Heart right ventricle (tissue), 16 donors: ENCODE measurements around the gene HOXB2. TPM values are rescaled to one million over a fixed set of nuclear protein-coding genes. Genes with fewer than 3 reads are reported as not detected.
"Not testable (repeated sequence)": the region's sequence is repeated elsewhere in the genome, so short reads cannot be mapped to it uniquely, and the experiment has no call there.

Source experiments
- ATAC-seq, 8 donors: fragments of 200-7000 bp; cut with Tn5 transposase; one replicate each; pipeline ENCODE4 v1.9.1; 2020; ENCODE audit warnings: mild to moderate bottlenecking in 8 of 8, moderate library complexity in 8 of 8, moderate number of reproducible peaks in 1 of 8
- DNase-seq, 2 donors: peaks; one replicate each; pipeline ENCODE4 v3.0.0-alpha.2; 2020
- H3K27ac ChIP-seq, 10 donors: fragments of 200-600 bp; sonication (generic) in 2 of 10; one replicate each; pipeline versions ENCODE4 v1.5.0 to v1.8.0; 2020 to 2022; ENCODE audit warnings: mild to moderate bottlenecking in 3 of 10
- H3K27me3 ChIP-seq, 7 donors: fragments of 200-600 bp; one replicate each; pipeline ENCODE4 v1.8.0; 2021 to 2022; ENCODE audit warnings: mild to moderate bottlenecking in 2 of 7
- H3K36me3 ChIP-seq, 9 donors: fragments of 200-600 bp; sonication (generic) in 1 of 9; one replicate each; pipeline versions ENCODE4 v1.5.0 to v1.8.0; 2020 to 2022; ENCODE audit warnings: mild to moderate bottlenecking in 2 of 9
- H3K4me1 ChIP-seq, 9 donors: fragments of 200-600 bp; sonication (generic) in 1 of 9; one replicate each; pipeline versions ENCODE4 v1.5.0 to v1.8.0; 2020 to 2022; ENCODE audit warnings: mild to moderate bottlenecking in 4 of 9
- H3K4me3 ChIP-seq, 10 donors: fragments of 200-600 bp; sonication (generic) in 2 of 10; one replicate each; pipeline versions ENCODE4 v1.5.0 to v1.8.0; 2020 to 2022; ENCODE audit warnings: mild to moderate bottlenecking in 7 of 10, moderate library complexity in 2 of 10
- H3K9me3 ChIP-seq, 11 donors: fragments of 200-600 bp in 10 of 11; sonication (generic) in 2 of 11; one replicate each; pipeline versions ENCODE4 v1.5.0 to v1.8.0; 2013 to 2022; ENCODE audit warnings: mild to moderate bottlenecking in 2 of 11, control low read depth in 1 of 11, moderate library complexity in 1 of 11
- CTCF ChIP-seq, 9 donors: fragments of 200-600 bp; sonication (generic) in 2 of 9; IDR thresholded peaks; one replicate each; pipeline versions ENCODE4 v1.5.0 to v1.8.0; 2021 to 2022; ENCODE audit warnings: antibody characterized with exemption in 9 of 9, mild to moderate bottlenecking in 5 of 9, moderate library complexity in 1 of 9
- WGBS, 2 donors: extraction: QIAGEN DNeasy Blood & Tissue Kit; methylation state at CpG; one replicate each; pipeline ENCODE4 v1.1.7; 2013; ENCODE audit warnings: inconsistent platforms in 1 of 2; 5-methylcytosine and 5-hydroxymethylcytosine counted together
- intact Hi-C, 10 donors: fragments of 100-400 bp; cut with DNase I; formaldehyde crosslinking; loops; one replicate each; pipeline versions ENCODE4 v1.11.1 to v1.14.2; 2022
- polyA plus RNA-seq, 2 donors: library from polyadenylated mRNA; stranded (reverse); fragments of 200-250 nt; gene quantifications; one replicate each; pipeline ENCODE4 v1.2.3, GENCODE V29; 2013
- total RNA-seq, 10 donors: library from RNA; stranded (reverse); fragmentation: NEBNext Ultra II Directional in 3 of 10; extraction: Animal tissue kit (Norgen Biotek cat#: 25700) in 3 of 10; gene quantifications; one replicate each; pipeline versions ENCODE4 v1.2.1 to v1.2.4, GENCODE V29; 2021 to 2023
- donor health status: Arrhythmogenic right ventricular cardiomyopathy.
- donor health status: ischemic (EF 13 %, LVEDD 7.1; RV severe dilation, severe dysfunction).
- donor health status: healthy with polysubstance abuse.
- donor health status: DM: no; HTN: yes; CAD: no.
- donor health status: DM: no; HTN: no; CAD: no.
- donor health status: ischemic (EF 25% LVEDD 6.9; RV normal size, moderate dysfunction).
- donor health status: ischemic (EF 25% LVEDD 5.7; RV mildly dilated, moderate dysfunction).
- donor health status: healthy.
- donor health status: DM: yes; HTN: yes; CAD: no.
- donor health status: Ischemic cardiomyopathy.
- donor health status: ischemic (EF 35%, LVEDD 5.7; RV mildly dilated, moderate dysfunction).
- donor health status: nonischemic (EF 11% LVEDD 7.7; RV severe dilation, severe dysfunction).
- donor health status: DM: yes; HTN: yes; CAD: no.
- donor health status: PGD.
- donor health status: ischemic (EF 29% LVEDD 5.4; RV normal size, mild dysfunction).
- donor health status: nonischemic (EF 23%, LVEDD 6.1; RV moderate dilation, normal function).

HOXB2 gene
- total and polyA plus RNA-seq, 12 donors = 0.47 to 7.9 (median 2.2) TPM

- 88 to 91% methylated on average over 7 of the region's 7 CpGs for WGBS, 2 donors
- DNase-seq (no peak), ATAC-seq (no peak)
- intact Hi-C loops = no loop called here
- no peak for TF ChIP-seq CTCF (IDR thresholded peaks at IDR 0.05)
- no peak overlapping the region for H3K4me3 ChIP-seq
- no peak overlapping the region for H3K27ac ChIP-seq
- no peaks in the 10 kb centered on the region for H3K9me3 ChIP-seq
- H3K4me1 ChIP-seq = peaks cover 0 to 3% (median 0%) of the 10 kb centered on the region in 9 donors
- H3K36me3 ChIP-seq = no peaks in the 10 kb centered on the region
- H3K27me3 ChIP-seq = peaks cover 0 to 100% (median 84%) of the 10 kb centered on the region in 7 donors
Measured at GRCh38 chr17:48510761-48511604, 33.9 kb downstream of the HOXB2 start.

- intact Hi-C loops = no loop called here
- 91 to 97% methylated on average over 2 of the region's 2 CpGs for WGBS, 2 donors
- Histone ChIP-seq H3K27ac (no peak overlapping the region), H3K9me3 (no peaks in the 10 kb centered on the region), H3K27me3 (peaks cover 0 to 100% (median 84%) of the 10 kb centered on the region in 7 donors), H3K4me3 (no peak overlapping the region), H3K36me3 (no peaks in the 10 kb centered on the region), H3K4me1 (peaks cover 0 to 3% (median 0%) of the 10 kb centered on the region in 9 donors)
- no peak for ATAC-seq
- no peak for DNase-seq
- TF ChIP-seq CTCF (IDR thresholded peaks at IDR 0.05) = no peak
Measured at GRCh38 chr17:48510381-48510760, 34.5 kb downstream of the HOXB2 start.

GRCh38 chr17:48509708-48510107 is 35.2 kb downstream of the HOXB2 start:
- ATAC-seq, H3K4me1 ChIP-seq, H3K9me3 ChIP-seq, H3K4me3 ChIP-seq, intact Hi-C loops, DNase-seq, H3K27ac ChIP-seq, H3K36me3 ChIP-seq: not testable (repeated sequence)
- H3K27me3 ChIP-seq = peaks cover 0 to 94% (median 83%) of the 10 kb centered on the region in 7 donors
- WGBS, 2 donors = 95 to 96% methylated on average over 7 of the region's 7 CpGs

GRCh38 chr17:48506246-48506645 is 38.7 kb downstream of the HOXB2 start:
- DNase-seq = no peak
- peaks cover 0 to 94% (median 83%) of the 10 kb centered on the region in 7 donors for H3K27me3 ChIP-seq
- TF ChIP-seq CTCF (IDR thresholded peaks at IDR 0.05) = no peak

GRCh38 chr17:48505788-48506187 is 39.1 kb downstream of the HOXB2 start:
- Histone ChIP-seq H3K27ac (no peak overlapping the region), H3K4me1 (peaks cover 0 to 3% (median 0%) of the 10 kb centered on the region in 9 donors), H3K9me3 (no peaks in the 10 kb centered on the region), H3K27me3 (peaks cover 0 to 94% (median 83%) of the 10 kb centered on the region in 7 donors), H3K4me3 (no peak overlapping the region), H3K36me3 (no peaks in the 10 kb centered on the region)
- WGBS, 2 donors = 44 to 60% methylated on average over 1 of the region's 1 CpG
- TF ChIP-seq CTCF (IDR thresholded peaks at IDR 0.05) = no peak
- no peak for DNase-seq
- peak in 1 of 8 donors; percentile 63 for ATAC-seq
- intact Hi-C loops = no loop called here

More at GRCh38 chr17:48506246-48506645, 38.7 kb downstream of the HOXB2 start:
- Histone ChIP-seq H3K27ac (no peak overlapping the region), H3K4me3 (no peak overlapping the region), H3K36me3 (no peaks in the 10 kb centered on the region), H3K9me3 (no peaks in the 10 kb centered on the region), H3K4me1 (peaks cover 0 to 3% (median 0%) of the 10 kb centered on the region in 9 donors)
- 75 to 76% methylated on average over 5 of the region's 5 CpGs for WGBS, 2 donors
- intact Hi-C loops = no loop called here
- no peak for ATAC-seq
